Sigmoid colon (tissue), 7 donors: Measurements from ENCODE around the gene GADD45GIP1. TPM values are rescaled to one million over a fixed set of nuclear protein-coding genes. Genes with fewer than 3 reads are reported as not detected.

Experiments used
- DNase-seq: peaks from one replicate; pipeline ENCODE4 v3.0.0-alpha.2; 2019
- H3K27ac ChIP-seq, 4 donors: fragments of 200-600 bp; sonication (generic); one replicate each; pipeline ENCODE4 v1.5.1; 2016 to 2019; ENCODE audit warnings: mild to moderate bottlenecking in 1 of 4
- H3K27me3 ChIP-seq, 3 donors: fragments of 200-600 bp; sonication (generic); one replicate each; pipeline ENCODE4 v1.5.1; 2019; ENCODE audit warnings: mild to moderate bottlenecking in 1 of 3
- H3K36me3 ChIP-seq, 4 donors: fragments of 200-600 bp; sonication (generic); one replicate each; pipeline ENCODE4 v1.5.1; 2016 to 2019
- H3K4me1 ChIP-seq, 4 donors: fragments of 200-600 bp; sonication (generic); one replicate each; pipeline ENCODE4 v1.5.1; 2017 to 2019
- H3K4me3 ChIP-seq, 4 donors: fragments of 200-600 bp; sonication (generic); one replicate each; pipeline ENCODE4 v1.5.1; 2017 to 2019; ENCODE audit warnings: mild to moderate bottlenecking in 2 of 4, moderate library complexity in 1 of 4
- H3K9me3 ChIP-seq, 4 donors: fragments of 200-600 bp in 3 of 4; sonication (generic) in 3 of 4; one replicate each; pipeline versions ENCODE4 v1.5.1 to v1.6.1; 2013 to 2019
- EP300 ChIP-seq, 4 donors: sonication (generic); formaldehyde crosslinking; IDR thresholded peaks; one replicate each; pipeline ENCODE4 v1.6.1; 2017; ENCODE audit warnings: antibody characterized with exemption in 4 of 4
- POLR2A ChIP-seq, 2 donors: fragments of 450-650 bp; IDR thresholded peaks; one replicate each; pipeline ENCODE4 v1.6.1; 2016; ENCODE audit warnings: antibody characterized with exemption in 2 of 2, mild to moderate bottlenecking in 2 of 2, moderate library complexity in 2 of 2
- POLR2AphosphoS5 ChIP-seq, 4 donors: sonication (generic); formaldehyde crosslinking; IDR thresholded peaks; one replicate each; pipeline ENCODE4 v1.6.1; 2017; ENCODE audit warnings: antibody characterized with exemption in 4 of 4
- WGBS, 2 donors: extraction: QIAGEN DNeasy Blood & Tissue Kit; methylation state at CpG; one replicate each; pipeline ENCODE4 v1.1.7; 2013; 5-methylcytosine and 5-hydroxymethylcytosine counted together
- intact Hi-C: fragments of 100-400 bp; cut with DNase I; formaldehyde crosslinking; loops from one replicate; pipeline ENCODE4 v1.15.1; 2023
- polyA plus RNA-seq, 3 donors: library from polyadenylated mRNA; stranded (reverse); fragments of 200-250 nt; gene quantifications; one replicate each; pipeline ENCODE4 v1.2.3, GENCODE V29; 2013
- total RNA-seq, 4 donors: library from RNA; depleted of rRNA; stranded (reverse); fragments of >200 nt; gene quantifications; one replicate each; pipeline ENCODE4 v1.1.0, GENCODE V29; 2016
- TF ChIP-seq, protein P1 (sequence below), 4 experiments: fragments of 450-650 bp in 3 of 4; fragments of 200-600 bp in 1 of 4; IDR thresholded peaks; one replicate each; pipeline ENCODE4 v1.5.1; 2016 to 2019; ENCODE audit warnings: antibody characterized with exemption in 4 of 4, mild to moderate bottlenecking in 3 of 4, moderate library complexity in 2 of 4
- donor health status: healthy with polysubstance abuse.
- donor health status: Bipolar disorder and iron deficiency.
- donor health status: healthy.

Gene GADD45GIP1
- total and polyA plus RNA-seq, 7 donors = 23.6 to 65.8 (median 36.0) TPM

DNA sequence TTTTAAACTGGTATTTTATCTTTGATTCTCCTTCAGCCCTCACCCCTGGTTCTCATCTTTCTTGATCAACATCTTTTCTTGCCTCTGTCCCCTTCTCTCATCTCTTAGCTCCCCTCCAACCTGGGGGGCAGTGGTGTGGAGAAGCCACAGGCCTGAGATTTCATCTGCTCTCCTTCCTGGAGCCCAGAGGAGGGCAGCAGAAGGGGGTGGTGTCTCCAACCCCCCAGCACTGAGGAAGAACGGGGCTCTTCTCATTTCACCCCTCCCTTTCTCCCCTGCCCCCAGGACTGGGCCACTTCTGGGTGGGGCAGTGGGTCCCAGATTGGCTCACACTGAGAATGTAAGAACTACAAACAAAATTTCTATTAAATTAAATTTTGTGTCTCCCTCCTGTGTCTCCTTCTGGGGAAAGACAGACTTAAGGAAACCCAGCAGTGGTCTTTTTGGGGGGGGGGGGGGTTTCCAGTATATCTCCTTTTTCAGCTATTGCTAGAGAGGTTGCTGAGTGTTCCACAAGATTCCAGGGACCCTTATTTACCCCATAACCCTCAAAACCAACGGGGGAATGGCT is 12.8 kb downstream of the GADD45GIP1 start:
- Histone ChIP-seq H3K27me3 (no peaks in the 10 kb centered on the region), H3K27ac (peak overlapping the region in 3 of 4 donors; percentile 93 to 99 (median 95)), H3K9me3 (no peaks in the 10 kb centered on the region), H3K4me1 (peaks cover 0 to 66% (median 40%) of the 10 kb centered on the region in 4 donors), H3K4me3 (no peak overlapping the region), H3K36me3 (peaks cover 47 to 72% (median 54%) of the 10 kb centered on the region in 4 donors)
- TF ChIP-seq, protein P1, sequence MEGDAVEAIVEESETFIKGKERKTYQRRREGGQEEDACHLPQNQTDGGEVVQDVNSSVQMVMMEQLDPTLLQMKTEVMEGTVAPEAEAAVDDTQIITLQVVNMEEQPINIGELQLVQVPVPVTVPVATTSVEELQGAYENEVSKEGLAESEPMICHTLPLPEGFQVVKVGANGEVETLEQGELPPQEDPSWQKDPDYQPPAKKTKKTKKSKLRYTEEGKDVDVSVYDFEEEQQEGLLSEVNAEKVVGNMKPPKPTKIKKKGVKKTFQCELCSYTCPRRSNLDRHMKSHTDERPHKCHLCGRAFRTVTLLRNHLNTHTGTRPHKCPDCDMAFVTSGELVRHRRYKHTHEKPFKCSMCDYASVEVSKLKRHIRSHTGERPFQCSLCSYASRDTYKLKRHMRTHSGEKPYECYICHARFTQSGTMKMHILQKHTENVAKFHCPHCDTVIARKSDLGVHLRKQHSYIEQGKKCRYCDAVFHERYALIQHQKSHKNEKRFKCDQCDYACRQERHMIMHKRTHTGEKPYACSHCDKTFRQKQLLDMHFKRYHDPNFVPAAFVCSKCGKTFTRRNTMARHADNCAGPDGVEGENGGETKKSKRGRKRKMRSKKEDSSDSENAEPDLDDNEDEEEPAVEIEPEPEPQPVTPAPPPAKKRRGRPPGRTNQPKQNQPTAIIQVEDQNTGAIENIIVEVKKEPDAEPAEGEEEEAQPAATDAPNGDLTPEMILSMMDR (IDR thresholded peaks at IDR 0.05) = no peak
- TF ChIP-seq POLR2AphosphoS5 (IDR thresholded peaks at IDR 0.05) (no peak), POLR2A (IDR thresholded peaks at IDR 0.05) (no peak), EP300 (IDR thresholded peaks at IDR 0.05) (no peak)
- intact Hi-C loops = no loop called here
- 60 to 74% methylated on average over 2 of the region's 2 CpGs for WGBS, 2 donors
- DNase-seq = no peak

DNA sequence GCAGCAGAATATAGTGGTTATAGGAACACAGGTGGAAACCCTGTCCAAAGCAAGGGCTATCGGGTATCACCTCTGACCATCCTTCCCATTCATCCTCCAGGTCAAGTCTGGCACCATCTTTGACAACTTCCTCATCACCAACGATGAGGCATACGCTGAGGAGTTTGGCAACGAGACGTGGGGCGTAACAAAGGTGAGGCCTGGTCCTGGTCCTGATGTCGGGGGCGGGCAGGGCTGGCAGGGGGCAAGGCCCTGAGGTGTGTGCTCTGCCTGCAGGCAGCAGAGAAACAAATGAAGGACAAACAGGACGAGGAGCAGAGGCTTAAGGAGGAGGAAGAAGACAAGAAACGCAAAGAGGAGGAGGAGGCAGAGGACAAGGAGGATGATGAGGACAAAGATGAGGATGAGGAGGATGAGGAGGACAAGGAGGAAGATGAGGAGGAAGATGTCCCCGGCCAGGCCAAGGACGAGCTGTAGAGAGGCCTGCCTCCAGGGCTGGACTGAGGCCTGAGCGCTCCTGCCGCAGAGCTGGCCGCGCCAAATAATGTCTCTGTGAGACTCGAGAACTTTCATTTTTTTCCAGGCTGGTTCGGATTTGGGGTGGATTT is 13.5 kb downstream of the GADD45GIP1 start:
- intact Hi-C loops = no loop called here

DNA sequence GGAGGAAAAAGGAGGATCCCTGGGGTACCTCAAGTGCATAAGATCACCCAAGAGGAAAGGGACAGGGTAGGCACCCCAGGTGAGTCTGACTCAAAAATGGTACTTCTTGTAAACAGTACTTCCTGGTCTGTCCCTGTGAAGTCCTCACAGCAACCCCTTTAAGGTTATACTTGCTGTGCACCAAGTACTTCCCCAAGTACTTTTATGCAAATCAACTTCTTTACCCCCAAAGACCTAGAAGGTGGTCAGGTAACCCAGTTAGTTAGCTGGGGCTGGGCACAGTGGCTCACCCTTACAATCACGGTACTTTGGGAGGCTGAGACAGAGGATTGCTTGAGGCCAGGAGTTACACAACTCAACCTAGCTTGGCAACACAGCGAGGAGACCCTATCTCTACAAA is 16.1 kb downstream of the GADD45GIP1 start:
- H3K4me3 ChIP-seq = no peak overlapping the region
- WGBS, 2 donors = 85 to 89% methylated on average over 2 of the region's 2 CpGs
- intact Hi-C loops = no loop called here
- TF ChIP-seq, protein P1 (IDR thresholded peaks at IDR 0.05) = no peak
- H3K27ac ChIP-seq = peak overlapping the region in 3 of 4 donors; percentile 40 to 98 (median 96)
- no peaks in the 10 kb centered on the region for H3K9me3 ChIP-seq
- H3K27me3 ChIP-seq = no peaks in the 10 kb centered on the region
- H3K4me1 ChIP-seq = peaks cover 0 to 61% (median 34%) of the 10 kb centered on the region in 4 donors
- peaks cover 31 to 54% (median 39%) of the 10 kb centered on the region in 4 donors for H3K36me3 ChIP-seq
- no peak for DNase-seq

More for the DNA sequence above, 13.5 kb downstream of the GADD45GIP1 start:
- H3K27ac ChIP-seq = peak overlapping the region in 3 of 4 donors; percentile 9 to 99 (median 35)
- 81 to 84% methylated on average over 18 of the region's 18 CpGs for WGBS, 2 donors
- H3K27me3 ChIP-seq = no peaks in the 10 kb centered on the region
- H3K36me3 ChIP-seq = peaks cover 41 to 65% (median 47%) of the 10 kb centered on the region in 4 donors
- H3K9me3 ChIP-seq = no peaks in the 10 kb centered on the region
- H3K4me1 ChIP-seq = peaks cover 0 to 69% (median 40%) of the 10 kb centered on the region in 4 donors
- DNase-seq = no peak
- TF ChIP-seq POLR2AphosphoS5 (IDR thresholded peaks at IDR 0.05) (no peak), POLR2A (IDR thresholded peaks at IDR 0.05) (no peak), EP300 (IDR thresholded peaks at IDR 0.05) (no peak)
- TF ChIP-seq, protein P1 (IDR thresholded peaks at IDR 0.05) = no peak
- H3K4me3 ChIP-seq = no peak overlapping the region

DNA sequence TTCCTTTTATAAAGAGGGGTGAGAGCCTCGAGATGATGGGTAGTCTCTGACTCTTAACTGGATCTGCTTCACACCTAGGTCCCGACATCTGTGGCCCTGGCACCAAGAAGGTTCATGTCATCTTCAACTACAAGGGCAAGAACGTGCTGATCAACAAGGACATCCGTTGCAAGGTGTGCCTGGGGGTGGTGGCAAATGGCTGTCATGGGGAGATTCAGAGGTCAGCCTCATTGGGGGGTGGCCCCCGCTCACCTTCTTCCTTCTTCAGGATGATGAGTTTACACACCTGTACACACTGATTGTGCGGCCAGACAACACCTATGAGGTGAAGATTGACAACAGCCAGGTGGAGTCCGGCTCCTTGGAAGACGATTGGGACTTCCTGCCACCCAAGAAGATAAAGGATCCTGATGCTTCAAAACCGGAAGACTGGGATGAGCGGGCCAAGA is 17.0 kb downstream of the GADD45GIP1 start:
- Histone ChIP-seq H3K27ac (peak overlapping the region; percentile 40 to 98 (median 96)), H3K36me3 (peaks cover 31 to 54% (median 39%) of the 10 kb centered on the region in 4 donors), H3K27me3 (no peaks in the 10 kb centered on the region), H3K9me3 (no peaks in the 10 kb centered on the region), H3K4me1 (peaks cover 0 to 57% (median 34%) of the 10 kb centered on the region in 4 donors), H3K4me3 (peak overlapping the region in 2 of 4 donors; percentile 69 to 100)
- TF ChIP-seq POLR2AphosphoS5 (IDR thresholded peaks at IDR 0.05) (no peak), EP300 (IDR thresholded peaks at IDR 0.05) (no peak), POLR2A (IDR thresholded peaks at IDR 0.05) (no peak)
- TF ChIP-seq, protein P1 (IDR thresholded peaks at IDR 0.05) = no peak
- WGBS, 2 donors = 62 to 68% methylated on average over 10 of the region's 10 CpGs
- intact Hi-C loops = no loop called here
- no peak for DNase-seq
